Neuron (in vitro differentiated cells): ENCODE results near the gene RAB7B.

Experiments
- H2AFZ ChIP-seq: one replicate; pipeline ENCODE4 v1.6.1; 2013; ENCODE audit warnings: low read depth, mild to moderate bottlenecking, inconsistent platforms, low read length, moderate library complexity
- H3K27me3 ChIP-seq: one replicate; pipeline ENCODE4 v1.6.1; 2013; ENCODE audit warnings: low read length; ENCODE audit not compliant: insufficient read depth
- H3K36me3 ChIP-seq: one replicate; pipeline ENCODE4 v1.6.1; 2013; ENCODE audit warnings: low read length; ENCODE audit not compliant: insufficient read depth
- H3K4me1 ChIP-seq: one replicate; pipeline ENCODE4 v1.6.1; 2013; ENCODE audit warnings: low read length; ENCODE audit not compliant: insufficient read depth
- H3K4me3 ChIP-seq: 2 replicates; pipeline ENCODE4 v1.5.1; 2013; ENCODE audit warnings: mild to moderate bottlenecking, low read length, moderate library complexity
- H3K9me3 ChIP-seq: one replicate; pipeline ENCODE4 v1.6.1; 2013; ENCODE audit warnings: low read length

Gene RAB7B

GRCh38 chr1:205983925-205984725 lies 19.1 kb downstream of the RAB7B start:
- no peaks in the 10 kb centered on the region for H3K36me3 ChIP-seq
- peaks cover 5% of the 10 kb centered on the region for H3K27me3 ChIP-seq
- H3K4me1 ChIP-seq = no peaks in the 10 kb centered on the region
- no peaks in the 10 kb centered on the region for H3K9me3 ChIP-seq
- no peak overlapping the region for H3K4me3 ChIP-seq
- no peak overlapping the region for H2AFZ ChIP-seq

GRCh38 chr1:205981257-205981656 lies 21.9 kb downstream of the RAB7B start:
- H3K9me3 ChIP-seq = no peaks in the 10 kb centered on the region
- H3K4me3 ChIP-seq = no peak overlapping the region
- no peaks in the 10 kb centered on the region for H3K36me3 ChIP-seq
- H2AFZ ChIP-seq = no peak overlapping the region
- peaks cover 5% of the 10 kb centered on the region for H3K27me3 ChIP-seq
- peaks cover 7% of the 10 kb centered on the region for H3K4me1 ChIP-seq

GRCh38 chr1:205980237-205980870 lies 22.8 kb downstream of the RAB7B start:
- H3K36me3 ChIP-seq = no peaks in the 10 kb centered on the region
- H3K27me3 ChIP-seq = peaks cover 5% of the 10 kb centered on the region
- H2AFZ ChIP-seq = no peak overlapping the region
- H3K9me3 ChIP-seq = no peaks in the 10 kb centered on the region
- H3K4me1 ChIP-seq = peaks cover 7% of the 10 kb centered on the region
- no peak overlapping the region for H3K4me3 ChIP-seq

GRCh38 chr1:205979301-205979700 lies 23.9 kb downstream of the RAB7B start:
- Histone ChIP-seq H3K4me3 (no peak overlapping the region), H3K36me3 (no peaks in the 10 kb centered on the region), H3K27me3 (peaks cover 5% of the 10 kb centered on the region), H3K4me1 (peaks cover 7% of the 10 kb centered on the region), H2AFZ (no peak overlapping the region), H3K9me3 (no peaks in the 10 kb centered on the region)

- Histone ChIP-seq H2AFZ (no peak overlapping the region), H3K9me3 (no peaks in the 10 kb centered on the region), H3K4me1 (peaks cover 7% of the 10 kb centered on the region), H3K27me3 (peaks cover 5% of the 10 kb centered on the region), H3K36me3 (no peaks in the 10 kb centered on the region), H3K4me3 (no peak overlapping the region)
These were observed 24.5 kb downstream of the RAB7B start for GRCh38 chr1:205978676-205979075.

GRCh38 chr1:205977402-205978014 lies 25.7 kb downstream of the RAB7B start:
- Histone ChIP-seq H2AFZ (no peak overlapping the region), H3K36me3 (no peaks in the 10 kb centered on the region)

GRCh38 chr1:205976708-205977401 lies 26.3 kb downstream of the RAB7B start:
- Histone ChIP-seq H3K4me1 (peaks cover 7% of the 10 kb centered on the region), H3K36me3 (no peaks in the 10 kb centered on the region), H3K9me3 (no peaks in the 10 kb centered on the region), H3K4me3 (no peak overlapping the region), H2AFZ (no peak overlapping the region), H3K27me3 (peaks cover 2% of the 10 kb centered on the region)

More at GRCh38 chr1:205977402-205978014, 25.7 kb downstream of the RAB7B start:
- H3K4me3 ChIP-seq = no peak overlapping the region
- H3K4me1 ChIP-seq = peaks cover 7% of the 10 kb centered on the region
- peaks cover 2% of the 10 kb centered on the region for H3K27me3 ChIP-seq
- H3K9me3 ChIP-seq = no peaks in the 10 kb centered on the region

- Histone ChIP-seq H3K36me3 (no peaks in the 10 kb centered on the region), H3K9me3 (no peaks in the 10 kb centered on the region), H3K4me1 (peaks cover 7% of the 10 kb centered on the region), H3K4me3 (no peak overlapping the region), H2AFZ (no peak overlapping the region), H3K27me3 (peaks cover 2% of the 10 kb centered on the region)
These were observed 27.2 kb downstream of the RAB7B start for GRCh38 chr1:205976036-205976435.

GRCh38 chr1:205975387-205975998 lies 27.7 kb downstream of the RAB7B start:
- Histone ChIP-seq H3K4me1 (peaks cover 7% of the 10 kb centered on the region), H3K9me3 (no peaks in the 10 kb centered on the region), H3K27me3 (peaks cover 2% of the 10 kb centered on the region), H3K4me3 (no peak overlapping the region), H2AFZ (no peak overlapping the region), H3K36me3 (no peaks in the 10 kb centered on the region)

- Histone ChIP-seq H3K36me3 (no peaks in the 10 kb centered on the region), H2AFZ (no peak overlapping the region), H3K4me3 (no peak overlapping the region), H3K9me3 (no peaks in the 10 kb centered on the region), H3K4me1 (peaks cover 7% of the 10 kb centered on the region), H3K27me3 (peaks cover 2% of the 10 kb centered on the region)
These were observed 28.5 kb downstream of the RAB7B start for GRCh38 chr1:205974712-205975111.

GRCh38 chr1:205973377-205974232 lies 29.6 kb downstream of the RAB7B start:
- no peaks in the 10 kb centered on the region for H3K36me3 ChIP-seq
- no peaks in the 10 kb centered on the region for H3K27me3 ChIP-seq
- no peaks in the 10 kb centered on the region for H3K9me3 ChIP-seq
- H2AFZ ChIP-seq = no peak overlapping the region
- H3K4me3 ChIP-seq = no peak overlapping the region
- peaks cover 7% of the 10 kb centered on the region for H3K4me1 ChIP-seq
